SK-N-MC (cell line): Measurements from ENCODE around the gene KNTC1.

ENCODE experiments used
- DNase-seq: peaks from one replicate; pipeline ENCODE4 v3.0.0-alpha.2; 2011; ENCODE audit warnings: low read depth, low spot score
- H3K27ac ChIP-seq: fragments of 200-600 bp; sonication (generic); 2 replicates; pipeline ENCODE4 v1.5.1; 2016; ENCODE audit warnings: mixed run types
- H3K36me3 ChIP-seq: fragments of 200-600 bp; sonication (generic); 2 replicates; pipeline ENCODE4 v1.6.1; 2017; ENCODE audit warnings: antibody characterized with exemption, low read length, mixed read lengths; ENCODE audit not compliant: insufficient read depth
- H3K4me3 ChIP-seq: fragments of 200-600 bp; sonication (generic); 2 replicates; pipeline ENCODE4 v1.5.1; 2016
- H3K9ac ChIP-seq: fragments of 200-600 bp; sonication (generic); 2 replicates; pipeline ENCODE4 v1.8.0; 2017; ENCODE audit warnings: mixed run types, mixed read lengths; ENCODE audit not compliant: insufficient read length
- H3K9me3 ChIP-seq: fragments of 200-600 bp; sonication (generic); 2 replicates; pipeline ENCODE4 v1.6.1; 2017; ENCODE audit warnings: low read depth, mild to moderate bottlenecking, antibody characterized with exemption, low read length, moderate library complexity, mixed read lengths
- EZH2 ChIP-seq: fragments of 200-600 bp; sonication (generic); IDR thresholded peaks from one replicate; pipeline ENCODE4 v1.6.1; 2017; ENCODE audit warnings: antibody characterized with exemption
- FOXP2 ChIP-seq: optimal IDR thresholded peaks from 2 replicates; pipeline ENCODE3; 2011; ENCODE audit warnings: mild to moderate bottlenecking, moderate library complexity; ENCODE audit not compliant: insufficient read depth; ENCODE audit errors: extremely low read length, control extremely low read depth
- POLR2AphosphoS5 ChIP-seq: IDR thresholded peaks from 2 replicates; pipeline ENCODE4 v1.6.1; 2012; ENCODE audit warnings: mild to moderate bottlenecking, low read depth, low read length, borderline replicate concordance

Gene KNTC1

DNA sequence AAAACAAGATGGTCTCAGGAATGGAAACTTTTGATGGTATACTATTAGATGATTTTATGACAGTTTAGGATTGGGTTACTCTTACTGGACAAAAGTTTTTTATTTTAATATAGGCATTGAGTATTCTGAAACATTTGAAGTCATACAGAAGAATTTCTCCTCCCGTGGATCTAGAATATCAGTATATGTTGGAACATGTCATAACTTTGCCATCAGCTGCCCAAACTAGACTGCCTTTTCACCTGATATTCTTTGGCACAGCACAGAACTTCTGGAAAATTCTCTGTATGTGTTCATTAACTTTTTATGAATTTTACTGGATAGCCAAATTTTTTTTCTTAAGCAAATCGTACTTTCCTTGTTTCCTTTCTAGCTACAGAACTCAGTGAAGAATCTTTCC lies 75.4 kb downstream of the KNTC1 start:
- DNase-seq: no peak
- no peaks in the 10 kb centered on the region for H3K9me3 ChIP-seq
- no peak overlapping the region for H3K9ac ChIP-seq
- no peak overlapping the region for H3K27ac ChIP-seq
- TF ChIP-seq FOXP2: no peak
- no peak for TF ChIP-seq POLR2AphosphoS5
- TF ChIP-seq EZH2: no peak
- H3K4me3 ChIP-seq: no peak overlapping the region
- peaks cover 51% of the 10 kb centered on the region for H3K36me3 ChIP-seq

DNA sequence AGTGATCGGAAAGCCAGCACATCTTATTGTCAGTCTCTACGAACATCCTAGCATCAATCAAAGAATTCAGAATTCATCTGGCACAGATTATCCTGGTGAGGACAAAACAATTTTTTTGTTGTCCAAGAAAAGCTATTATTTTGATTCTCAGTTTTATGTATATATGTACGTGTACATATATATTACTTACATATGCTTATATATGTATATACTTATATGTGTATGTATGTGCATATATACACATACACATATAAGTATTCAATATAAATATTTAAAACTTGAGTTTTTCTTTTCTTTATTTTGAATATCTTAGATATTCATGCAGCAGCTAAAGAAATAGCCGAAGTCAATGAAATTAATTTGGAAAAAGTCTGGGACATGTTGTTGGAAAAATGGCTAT lies 77.9 kb downstream of the KNTC1 start:
- no peak for DNase-seq
- Histone ChIP-seq H3K4me3 (no peak overlapping the region), H3K36me3 (peaks cover 59% of the 10 kb centered on the region), H3K27ac (no peak overlapping the region), H3K9me3 (no peaks in the 10 kb centered on the region), H3K9ac (no peak overlapping the region)
- TF ChIP-seq POLR2AphosphoS5: no peak
- no peak for TF ChIP-seq FOXP2
- TF ChIP-seq EZH2: no peak

DNA sequence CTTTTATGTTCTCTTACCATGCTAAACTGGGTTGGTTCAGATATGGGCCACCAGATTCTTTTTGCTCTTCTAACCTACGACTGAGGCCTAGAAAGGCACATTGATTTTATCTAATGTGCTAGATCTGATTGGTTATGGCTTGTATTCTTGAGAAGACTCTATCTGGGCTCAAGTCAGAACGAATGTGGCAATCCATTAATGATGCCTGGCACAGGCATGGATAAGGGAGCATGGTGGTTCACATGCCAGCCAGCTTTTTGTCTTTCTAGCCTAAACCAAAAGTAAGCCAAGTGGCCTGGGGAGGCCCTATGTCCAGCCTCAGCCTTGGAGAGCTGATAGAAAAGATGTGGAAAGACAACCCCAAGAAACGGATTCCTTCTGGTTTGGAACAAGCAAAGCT lies 82.7 kb downstream of the KNTC1 start:
- no peak for TF ChIP-seq FOXP2
- TF ChIP-seq POLR2AphosphoS5: no peak
- no peak for TF ChIP-seq EZH2
- Histone ChIP-seq H3K9me3 (no peaks in the 10 kb centered on the region), H3K9ac (no peak overlapping the region), H3K36me3 (peaks cover 80% of the 10 kb centered on the region), H3K27ac (no peak overlapping the region), H3K4me3 (no peak overlapping the region)
- DNase-seq: no peak

DNA sequence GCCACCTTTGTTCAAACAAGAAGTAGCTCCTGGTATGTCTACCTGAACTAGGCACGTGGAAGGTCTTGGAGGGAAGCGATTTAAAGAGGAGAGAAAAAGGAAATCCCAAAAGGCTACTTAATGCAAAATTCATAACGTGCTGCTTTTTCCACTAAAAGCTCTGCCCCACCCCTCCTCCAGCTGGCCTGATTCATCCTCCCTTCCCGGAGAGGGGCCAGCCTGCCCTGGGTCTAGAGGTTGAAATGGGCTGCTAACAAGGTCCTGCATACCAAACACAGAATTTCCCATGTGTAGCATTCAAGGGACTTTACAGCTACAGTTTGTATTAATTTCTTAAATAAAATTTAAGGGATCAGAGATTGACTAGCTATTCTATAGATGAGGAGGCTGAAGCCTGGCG lies 83.2 kb downstream of the KNTC1 start:
- no peak for TF ChIP-seq FOXP2
- no peak for TF ChIP-seq POLR2AphosphoS5
- TF ChIP-seq EZH2: no peak
- Histone ChIP-seq H3K27ac (no peak overlapping the region), H3K9ac (no peak overlapping the region), H3K4me3 (no peak overlapping the region), H3K9me3 (no peaks in the 10 kb centered on the region), H3K36me3 (peaks cover 82% of the 10 kb centered on the region)
- DNase-seq: no peak

DNA sequence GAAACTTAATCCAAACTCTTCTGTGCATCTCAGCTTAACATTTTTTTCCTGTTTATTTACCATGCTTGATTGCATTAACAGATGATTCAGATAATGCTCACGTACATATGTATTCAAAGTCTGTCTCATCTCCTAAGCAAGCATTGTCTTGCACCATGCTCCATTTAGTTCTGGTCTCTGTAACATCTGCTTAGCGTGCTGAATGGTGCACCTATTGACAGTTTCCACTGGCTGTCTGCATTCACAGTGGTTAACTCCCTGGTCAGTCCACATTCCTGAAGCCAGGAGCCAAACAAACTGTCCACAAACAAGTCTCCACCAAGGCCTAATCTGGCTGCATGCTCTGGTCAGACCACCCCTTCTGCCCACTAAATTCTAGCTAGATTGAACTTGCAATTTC lies 83.9 kb downstream of the KNTC1 start:
- Histone ChIP-seq H3K4me3 (no peak overlapping the region), H3K27ac (no peak overlapping the region), H3K9ac (no peak overlapping the region), H3K36me3 (peaks cover 82% of the 10 kb centered on the region), H3K9me3 (no peaks in the 10 kb centered on the region)
- TF ChIP-seq FOXP2 (no peak), EZH2 (no peak), POLR2AphosphoS5 (no peak)
- no peak for DNase-seq

GRCh38 chr12:122614839-122615238 lies 87.8 kb downstream of the KNTC1 start:
- TF ChIP-seq EZH2 (no peak), FOXP2 (no peak), POLR2AphosphoS5 (no peak)

GRCh38 chr12:122615780-122616179 lies 88.7 kb downstream of the KNTC1 start:
- Histone ChIP-seq H3K27ac (no peak overlapping the region), H3K4me3 (no peak overlapping the region), H3K9ac (no peak overlapping the region), H3K9me3 (0 out of 2 replicates have a peak, but pooled peaks cover 2% of the 10 kb centered on the region), H3K36me3 (peaks cover 85% of the 10 kb centered on the region)
- TF ChIP-seq FOXP2 (no peak), POLR2AphosphoS5 (no peak), EZH2 (no peak)
- DNase-seq: no peak

More at GRCh38 chr12:122614839-122615238, 87.8 kb downstream of the KNTC1 start:
- Histone ChIP-seq H3K9ac (no peak overlapping the region), H3K9me3 (0 out of 2 replicates have a peak, but pooled peaks cover 2% of the 10 kb centered on the region), H3K36me3 (peaks cover 85% of the 10 kb centered on the region), H3K27ac (peak overlapping the region; percentile 19; the same call in 1 of the 2 replicates), H3K4me3 (no peak overlapping the region)
- no peak for DNase-seq

DNA sequence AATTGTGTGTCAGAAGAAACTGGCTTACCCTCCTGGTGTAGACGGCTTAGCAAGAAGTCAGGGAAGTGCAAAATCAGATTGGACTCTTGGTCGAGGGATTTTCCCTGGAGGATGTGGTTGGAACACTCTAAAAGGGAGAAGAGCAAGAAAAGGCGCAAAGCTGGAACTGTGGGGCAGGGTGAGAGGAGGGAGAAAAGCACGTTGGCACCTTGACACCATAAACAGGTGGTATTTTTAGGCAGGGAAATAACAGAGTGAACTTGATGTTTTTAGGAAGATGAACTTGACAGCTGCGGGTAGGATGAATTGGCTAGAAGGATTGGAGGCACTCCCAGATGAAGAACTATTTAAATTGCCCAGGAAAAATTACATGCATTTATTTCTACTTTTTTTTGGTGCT lies 108.4 kb downstream of the KNTC1 start:
- no peak for DNase-seq
- H3K27ac ChIP-seq: peak overlapping the region; percentile 42; the same call in 1 of the 2 replicates
- H3K9ac ChIP-seq: no peak overlapping the region

GRCh38 chr12:122643207-122643805 lies 116.3 kb downstream of the KNTC1 start:
- Histone ChIP-seq H3K27ac (peak overlapping the region; percentile 30; the same call in 1 of the 2 replicates), H3K9ac (no peak overlapping the region), H3K36me3 (no peaks in the 10 kb centered on the region), H3K4me3 (no peak overlapping the region), H3K9me3 (no peaks in the 10 kb centered on the region)
- TF ChIP-seq POLR2AphosphoS5 (no peak), FOXP2 (no peak), EZH2 (no peak)
- DNase-seq: no peak

More for the DNA sequence above, 108.4 kb downstream of the KNTC1 start:
- H3K36me3 ChIP-seq: peaks cover 20% of the 10 kb centered on the region
- no peaks in the 10 kb centered on the region for H3K9me3 ChIP-seq
- no peak overlapping the region for H3K4me3 ChIP-seq
- no peak for TF ChIP-seq FOXP2
- no peak for TF ChIP-seq EZH2
- no peak for TF ChIP-seq POLR2AphosphoS5

DNA sequence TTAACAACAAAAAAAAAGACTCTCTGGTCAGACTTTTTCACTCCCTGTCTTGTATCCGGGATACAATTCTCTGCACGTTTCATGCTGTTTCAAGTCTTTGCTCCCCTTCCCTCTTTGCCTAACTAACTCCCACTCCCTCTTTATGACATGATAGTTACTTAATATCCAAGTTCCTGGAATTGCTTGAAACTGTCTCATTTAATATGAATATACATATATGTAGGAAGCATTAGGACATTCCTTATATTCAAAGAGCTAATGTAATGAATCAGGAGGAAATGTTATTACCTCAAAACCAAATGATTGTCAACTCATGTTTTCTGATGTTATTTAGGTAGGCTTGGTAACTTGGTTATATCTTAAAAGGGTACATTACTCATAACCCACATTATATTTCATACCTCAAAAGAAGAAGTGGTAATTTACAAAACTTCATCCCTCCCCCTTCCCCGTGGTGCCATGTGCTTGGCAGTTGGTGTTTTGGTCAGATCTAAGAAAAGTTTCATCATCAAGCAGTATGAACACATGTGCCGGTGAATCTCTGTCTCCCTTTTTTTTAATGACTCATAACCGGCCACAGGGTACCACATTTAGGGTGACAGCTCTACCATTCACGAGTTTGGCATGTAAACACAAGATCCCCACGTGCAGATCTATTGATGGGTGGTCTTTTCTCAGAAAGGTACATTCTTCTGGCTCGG lies 119.6 kb downstream of the KNTC1 start:
- Histone ChIP-seq H3K27ac (no peak overlapping the region), H3K36me3 (no peaks in the 10 kb centered on the region), H3K9ac (no peak overlapping the region), H3K9me3 (no peaks in the 10 kb centered on the region), H3K4me3 (no peak overlapping the region)
- TF ChIP-seq FOXP2 (no peak), POLR2AphosphoS5 (no peak), EZH2 (no peak)
- no peak for DNase-seq
